AG04450 (cell line): ENCODE measurements around the gene ZSCAN23. TPM values are rescaled to one million over a fixed set of nuclear protein-coding genes. Genes with fewer than 3 reads are reported as not detected.

ENCODE experiments used
- CTCF ChIA-PET: fragments of 300-600, 350-600 bp; formaldehyde crosslinking; extraction: SDS; loops from one replicate; lab custom pipeline; 2022; ENCODE audit warnings: antibody characterized with exemption, inconsistent platforms; lab: Charles Lee
- POLR2A ChIA-PET: fragments of 350-600 bp; formaldehyde crosslinking; extraction: SDS; loops from one replicate; lab custom pipeline; 2021; ENCODE audit warnings: antibody characterized with exemption, inconsistent platforms; lab: Yijun Ruan, JAX
- DNase-seq: peaks from one replicate; pipeline ENCODE4 v3.0.0-alpha.2; 2011; ENCODE audit warnings: low read depth, low spot score
- H3K27ac ChIP-seq: one replicate; pipeline ENCODE4 v1.5.1; 2012; ENCODE audit warnings: low read depth, low read length, control low read depth
- H3K27me3 ChIP-seq: one replicate; pipeline ENCODE4 v1.6.0; 2012; ENCODE audit warnings: low read length; ENCODE audit not compliant: control insufficient read depth, insufficient read depth
- H3K4me3 ChIP-seq: 2 replicates; pipeline ENCODE4 v1.5.1; 2011; ENCODE audit warnings: mild to moderate bottlenecking, low read depth, low read length, control low read depth
- H3K9me3 ChIP-seq: 2 replicates; pipeline ENCODE4 v1.5.1; 2012; ENCODE audit warnings: low read length; ENCODE audit not compliant: control insufficient read depth, insufficient read depth
- CTCF ChIP-seq: IDR thresholded peaks from 2 replicates; pipeline ENCODE4 v1.5.1; 2011; ENCODE audit warnings: low read depth, low read length, control low read depth, inconsistent platforms
- polyA plus RNA-seq: library from polyadenylated mRNA; depleted of rRNA; stranded (reverse); fragments of >200 nt; gene quantifications from 2 replicates; pipeline ENCODE4 v1.2.3, GENCODE V29; 2011; rRNA removed
- small RNA-seq: library from RNA; depleted of rRNA; stranded (forward); fragments of <200 nt; gene quantifications from one replicate; pipeline ENCODE3, GENCODE V24; 2012; ENCODE audit warnings: low read depth; ENCODE audit not compliant: insufficient read length

The ZSCAN23 gene
- polyA plus RNA-seq, 1 experiment, result 4.6 TPM

DNA sequence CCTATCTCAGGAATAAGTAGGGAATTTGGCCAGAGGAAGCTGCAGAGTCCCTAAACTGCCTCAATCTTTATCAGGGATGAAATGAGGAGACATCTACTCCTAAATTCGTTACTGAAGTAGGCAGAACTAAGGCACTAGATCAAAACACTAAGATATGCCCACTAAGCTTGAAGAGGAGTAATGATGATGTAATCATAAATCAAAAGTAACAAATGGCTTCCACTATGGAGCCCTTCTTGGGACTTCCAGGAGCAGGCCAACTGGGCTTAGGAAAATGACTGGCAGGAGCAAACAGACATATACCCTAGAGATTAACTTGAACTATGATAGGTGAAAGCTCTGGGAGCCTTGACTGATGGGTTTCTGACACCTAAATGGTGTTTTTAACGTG is 59.2 kb downstream of the ZSCAN23 start:
- Histone ChIP-seq H3K4me3 (no peak overlapping the region), H3K27me3 (no peaks in the 10 kb centered on the region), H3K9me3 (peaks cover 3% of the 10 kb centered on the region), H3K27ac (no peak overlapping the region)
- TF ChIP-seq CTCF, result no peak
- POLR2A ChIA-PET, result interaction anchor here (1.1 to 1.4 kb wide), 3 partner anchors 15 to 540 kb away, joined by 4 to 6 read pairs (median 5); partner anchors contain the start of genes TRIM27, ZKSCAN8 and ZSCAN12
- DNase-seq, result no peak
- CTCF ChIA-PET, result interaction anchor here (0.6 to 3.7 kb wide), 9 partner anchors 9 to 279 kb away, joined by 3 to 26 read pairs (median 4); partner anchors contain the start of genes ZSCAN12, ZSCAN16 and ZSCAN26

GRCh38 chr6:28383235-28384142 is 59.8 kb downstream of the ZSCAN23 start:
- ChIA-PET POLR2A (interaction anchor here (0.8 to 1.4 kb wide), 6 partner anchors 16 to 540 kb away, joined by 3 to 6 read pairs (median 4); partner anchors contain the start of genes TRIM27, ZKSCAN8 and ZSCAN12), CTCF (interaction anchor here (0.6 to 3.7 kb wide), 13 partner anchors 10 to 278 kb away, joined by 3 to 26 read pairs (median 4); partner anchors contain the start of genes ZKSCAN4, ZSCAN12, ZSCAN16 and ZSCAN23)
- TF ChIP-seq CTCF, result peak; percentile 63
- H3K4me3 ChIP-seq, result peak overlapping the region; percentile 57
- peak overlapping the region; percentile 66 for H3K27ac ChIP-seq
- DNase-seq, result peak; percentile 65
- H3K9me3 ChIP-seq, result peaks cover 5% of the 10 kb centered on the region
- no peaks in the 10 kb centered on the region for H3K27me3 ChIP-seq

Small RNA genes within 50 kb of the gene (small RNA-seq; reads per million reads assigned to genes)
- not detected for gene RNU2-45P

Other genes with a start within 250 kb of the ZSCAN23 start
- 14.8 and 18.2 TPM in 2 replicates for gene ZSCAN9, start 218.2 kb downstream of the ZSCAN23 start, polyA plus RNA-seq
- gene ZKSCAN4, start 191.2 kb downstream of the ZSCAN23 start, polyA plus RNA-seq, result 3.7 and 4.7 TPM in 2 replicates
- 0.52 TPM in 2 replicates for gene NKAPL, start 184.2 kb downstream of the ZSCAN23 start, polyA plus RNA-seq
- gene ZSCAN26, start 176.3 kb downstream of the ZSCAN23 start, polyA plus RNA-seq, result 17.9 and 24.0 TPM in 2 replicates
- gene PGBD1, start 161.9 kb downstream of the ZSCAN23 start, polyA plus RNA-seq, result 5.6 and 7.2 TPM in 2 replicates
- 5.0 TPM in 2 replicates for gene ZSCAN31, start 107.3 kb downstream of the ZSCAN23 start, polyA plus RNA-seq
- 4.7 and 6.0 TPM in 2 replicates for gene ZKSCAN3, start 93.5 kb downstream of the ZSCAN23 start, polyA plus RNA-seq
- 4.0 and 5.5 TPM in 2 replicates for gene ZSCAN12, start 43.7 kb downstream of the ZSCAN23 start, polyA plus RNA-seq
- gene GPX6, start 72.3 kb upstream of the ZSCAN23 start, polyA plus RNA-seq, result not detected in 2 replicates
- not detected in 2 replicates for gene GPX5, start 82.4 kb upstream of the ZSCAN23 start, polyA plus RNA-seq